HG02588 (cell line): ENCODE results near the gene CATSPERZ.
"Not testable (repeated sequence)": the region's sequence is repeated elsewhere in the genome, so short reads cannot be mapped to it uniquely, and the experiment has no call there.

Experiments used
- ATAC-seq: cut with Tn5 transposase; IDR thresholded peaks from one replicate; pipeline ENCODE4 v1.9.1; 2021; ENCODE audit warnings: mild to moderate bottlenecking, moderate library complexity; ENCODE audit not compliant: unreplicated experiment

CATSPERZ gene

DNA sequence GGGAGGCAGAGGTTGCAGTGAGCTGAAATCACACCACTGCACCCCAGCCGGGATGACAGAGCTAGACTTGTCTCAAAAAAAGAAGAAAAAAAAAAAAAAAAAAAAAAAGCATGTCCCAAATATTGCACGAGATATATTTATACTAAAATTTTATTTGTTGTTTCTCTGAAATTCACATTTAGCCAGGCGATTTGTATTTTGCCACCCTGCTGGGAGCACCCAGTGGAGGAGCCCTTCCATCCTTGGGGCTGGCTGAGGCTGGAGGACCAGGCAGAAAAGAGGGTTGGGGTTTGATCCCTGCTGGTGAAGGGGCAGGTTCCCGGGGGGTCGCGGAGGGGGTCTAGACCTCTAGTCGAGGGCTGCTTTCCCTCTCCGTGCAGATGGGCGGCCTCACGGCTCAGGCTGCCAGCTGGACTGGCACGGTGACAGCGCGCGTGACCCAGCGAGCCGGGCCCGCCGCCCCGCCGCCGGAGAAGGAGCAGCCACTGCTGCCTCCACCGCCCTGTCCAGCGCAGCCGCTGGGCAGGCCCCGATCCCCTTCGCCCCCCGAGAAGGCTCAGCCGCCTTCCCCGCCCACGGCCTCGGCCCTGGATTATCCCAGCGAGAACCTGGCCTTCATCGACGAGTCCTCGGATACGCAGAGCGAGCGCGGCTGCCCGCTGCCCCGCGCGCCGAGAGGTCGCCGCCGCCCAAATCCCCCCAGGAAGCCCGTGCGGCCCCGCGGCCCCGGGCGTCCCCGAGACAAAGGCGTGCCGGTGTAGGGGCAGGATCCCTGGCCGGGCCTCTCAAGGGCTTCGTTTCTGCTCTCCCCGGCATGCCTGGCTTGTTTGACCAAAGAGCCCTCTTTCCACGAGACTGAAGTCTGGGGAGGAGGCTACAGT, 952 bp upstream of the CATSPERZ start:
- ATAC-seq: no peak

DNA sequence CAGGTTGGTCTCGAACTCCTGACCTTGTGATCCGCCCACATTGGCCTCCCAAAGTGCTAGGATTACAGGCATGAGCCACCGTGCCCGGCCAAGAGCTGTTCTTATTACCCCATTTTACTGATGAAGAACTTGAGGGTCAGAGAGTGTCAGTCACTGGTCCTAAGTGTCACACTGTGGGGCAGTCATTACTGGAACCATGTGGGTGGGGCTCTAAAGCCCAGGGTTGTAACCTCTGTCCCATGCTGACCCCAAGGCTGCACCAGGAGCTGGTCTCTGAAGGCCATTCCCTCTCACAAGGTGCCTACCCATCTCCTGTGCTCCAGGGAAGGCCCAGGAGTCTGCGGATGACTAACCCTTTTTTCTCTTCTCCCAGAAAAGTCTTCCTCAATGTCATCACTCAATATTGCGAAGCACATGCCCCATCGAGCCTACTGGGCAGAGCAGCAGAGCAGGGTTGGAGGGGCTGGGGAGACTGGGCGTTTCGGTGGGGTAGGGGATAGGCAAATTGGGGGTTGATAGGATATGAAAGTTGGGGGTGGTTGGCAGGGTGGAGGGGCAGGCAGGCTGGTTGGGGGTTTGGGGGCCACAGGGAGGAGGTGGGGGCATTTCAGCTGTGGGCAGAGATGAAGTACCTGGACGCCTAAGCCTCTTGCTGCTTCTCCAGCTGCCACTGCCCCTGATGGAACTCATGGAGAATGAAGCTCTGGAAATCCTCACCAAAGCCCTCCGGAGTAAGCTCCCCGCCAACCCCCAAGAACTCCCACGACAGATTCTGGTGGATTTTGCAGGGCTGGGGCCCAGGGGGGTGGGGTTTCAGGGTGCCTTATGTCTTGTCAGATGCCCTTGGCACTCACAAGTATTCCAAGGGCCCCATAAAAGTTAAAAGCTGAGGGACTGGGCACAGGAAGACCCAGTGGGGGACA, 3.2 kb downstream of the CATSPERZ start:
- ATAC-seq: no peak

DNA sequence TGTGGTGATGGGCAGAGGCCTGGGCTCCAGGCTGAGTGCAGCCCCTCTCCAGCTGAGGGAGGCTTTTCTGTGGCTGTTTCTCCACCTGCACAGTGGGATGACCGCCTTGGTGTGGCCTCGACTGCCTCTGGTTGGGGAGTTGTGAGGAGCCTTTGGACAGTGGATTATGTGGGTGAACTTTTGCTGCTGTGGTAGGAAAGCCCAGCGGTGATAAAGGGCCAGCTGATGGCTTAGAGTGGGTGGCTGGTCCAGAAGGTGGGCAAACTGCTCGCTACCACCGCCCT, 3.8 kb downstream of the CATSPERZ start:
- no peak for ATAC-seq

DNA sequence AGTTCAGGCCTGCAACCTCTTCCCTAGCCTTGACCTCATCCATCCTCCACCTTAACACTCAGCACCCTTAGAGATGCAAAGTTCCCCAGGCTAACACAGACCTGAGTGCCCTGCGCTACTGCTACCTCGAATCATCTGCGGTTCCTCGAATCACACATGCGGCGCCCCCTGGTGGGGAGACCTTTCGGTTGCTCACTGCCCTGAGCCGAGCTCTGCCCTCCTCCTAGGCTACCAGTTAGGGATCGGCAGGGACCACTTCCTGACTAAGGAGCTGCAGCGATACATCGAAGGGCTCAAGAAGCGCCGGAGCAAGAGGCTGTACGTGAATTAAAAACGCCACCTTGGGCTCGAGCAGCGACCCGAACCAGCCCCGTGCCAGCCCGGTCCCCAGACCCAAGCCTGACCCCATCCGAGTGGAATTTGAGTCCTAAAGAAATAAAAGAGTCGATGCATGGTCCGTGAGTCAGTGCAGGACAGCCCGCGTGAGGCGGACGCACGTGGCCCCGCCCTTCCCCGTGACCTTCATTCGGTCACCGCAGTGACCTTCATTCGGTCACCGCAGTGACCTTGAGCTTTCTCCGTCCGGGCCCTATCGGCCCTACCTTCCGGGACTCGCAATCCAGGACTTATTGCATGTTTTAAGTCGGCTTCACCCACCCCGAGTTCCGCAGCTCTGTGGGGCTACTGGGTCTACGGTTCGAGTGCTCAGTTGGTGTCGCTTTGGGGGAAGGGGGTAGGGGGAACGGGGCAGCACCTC, 4.3 kb downstream of the CATSPERZ start:
- peak; percentile 30 for ATAC-seq

DNA sequence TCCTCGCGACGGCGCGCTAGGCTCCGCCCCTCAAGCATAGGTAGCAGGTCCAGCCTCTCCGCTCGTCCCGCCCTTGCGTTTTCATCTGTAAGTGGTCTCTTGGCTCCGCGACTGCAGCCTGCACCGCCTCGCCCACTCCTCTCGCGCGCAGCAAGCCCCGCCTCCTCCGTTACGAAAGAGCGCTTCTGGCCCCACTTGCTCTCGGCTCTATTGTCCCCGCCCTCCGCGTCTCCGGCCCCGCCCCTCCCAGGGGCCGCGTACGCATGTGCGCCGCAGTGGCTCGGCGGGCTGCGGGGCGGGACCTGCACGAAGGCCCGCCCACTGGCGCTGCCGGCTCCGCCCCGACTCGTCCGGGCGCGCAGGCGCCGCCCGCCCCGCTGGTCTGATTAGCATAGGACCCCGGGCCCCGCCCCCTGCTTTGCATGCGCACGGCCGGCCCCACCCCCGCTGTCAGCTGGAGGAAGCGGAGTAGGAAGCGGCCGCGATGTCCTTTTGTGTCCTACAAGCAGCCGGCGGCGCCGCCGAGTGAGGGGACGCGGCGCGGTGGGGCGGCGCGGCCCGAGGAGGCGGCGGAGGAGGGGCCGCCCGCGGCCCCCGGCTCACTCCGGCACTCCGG, 5.0 kb downstream of the CATSPERZ start, which contains the start of gene ESRRA:
Gene ESRRA (plus strand): TSS at position 450 of the 616 bp plus-strand sequence. CDS start 1,656 bp downstream, outside the sequence.
- ATAC-seq: peak; percentile 59

DNA sequence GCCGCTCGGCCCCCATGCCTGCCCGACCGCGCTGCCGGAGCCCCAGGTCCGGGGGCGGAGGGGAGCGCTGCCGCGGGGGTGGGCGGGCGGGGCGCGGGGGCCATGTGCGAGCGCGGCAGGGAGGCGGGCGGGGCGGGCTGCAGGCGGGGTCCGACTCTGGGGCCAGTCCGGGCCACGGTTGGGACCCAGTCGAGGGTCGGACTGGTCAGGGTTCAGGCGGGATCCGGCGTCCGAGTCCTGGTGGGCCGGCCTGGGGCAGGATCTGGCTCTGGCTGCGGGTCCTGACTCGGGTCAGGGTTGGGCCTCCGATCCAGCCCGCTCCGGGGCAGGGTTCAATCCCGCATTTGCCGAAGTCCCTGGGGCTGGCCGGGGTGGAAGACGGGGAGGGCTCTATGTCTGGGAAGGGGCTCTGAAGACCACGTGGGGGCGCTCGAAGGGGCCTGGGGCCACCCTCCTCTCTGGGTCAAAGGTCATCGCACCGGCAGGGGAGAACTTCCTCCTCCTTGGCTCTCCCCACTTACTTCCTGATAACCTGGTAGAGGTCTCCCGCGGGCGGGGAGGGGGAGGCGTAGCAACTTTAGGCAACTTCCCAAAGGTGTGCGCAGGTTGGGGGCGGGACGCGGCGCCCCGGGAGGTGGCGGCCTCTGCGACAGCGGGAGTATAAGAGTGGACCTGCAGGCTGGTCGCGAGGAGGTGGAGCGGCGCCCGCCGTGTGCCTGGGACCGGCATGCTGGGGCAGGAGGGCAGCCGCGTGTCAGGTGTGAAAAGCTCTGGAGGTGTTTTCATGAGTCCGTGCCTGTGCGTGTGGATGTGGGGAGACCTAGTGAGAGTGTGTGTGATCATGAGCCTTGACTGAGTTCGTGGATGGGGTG, 5.8 kb downstream of the CATSPERZ start:
- peak; percentile 30 for ATAC-seq

DNA sequence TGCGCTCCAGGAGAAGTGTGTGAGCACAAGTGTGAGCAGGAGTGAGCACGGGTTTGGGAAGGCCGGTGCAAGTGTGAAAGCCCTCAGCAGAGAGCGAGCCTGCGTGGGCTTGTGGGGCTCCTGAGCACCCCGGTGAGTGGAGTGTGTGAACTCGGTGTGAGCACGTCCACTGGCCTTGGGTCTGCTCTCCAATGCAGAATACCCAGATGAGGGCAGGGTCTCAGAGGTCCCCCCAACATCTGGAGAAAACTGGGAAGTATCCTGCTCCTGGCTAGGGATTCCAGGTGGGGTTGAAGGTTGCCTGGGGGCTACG, 6.4 kb downstream of the CATSPERZ start:
- ATAC-seq: no peak

DNA sequence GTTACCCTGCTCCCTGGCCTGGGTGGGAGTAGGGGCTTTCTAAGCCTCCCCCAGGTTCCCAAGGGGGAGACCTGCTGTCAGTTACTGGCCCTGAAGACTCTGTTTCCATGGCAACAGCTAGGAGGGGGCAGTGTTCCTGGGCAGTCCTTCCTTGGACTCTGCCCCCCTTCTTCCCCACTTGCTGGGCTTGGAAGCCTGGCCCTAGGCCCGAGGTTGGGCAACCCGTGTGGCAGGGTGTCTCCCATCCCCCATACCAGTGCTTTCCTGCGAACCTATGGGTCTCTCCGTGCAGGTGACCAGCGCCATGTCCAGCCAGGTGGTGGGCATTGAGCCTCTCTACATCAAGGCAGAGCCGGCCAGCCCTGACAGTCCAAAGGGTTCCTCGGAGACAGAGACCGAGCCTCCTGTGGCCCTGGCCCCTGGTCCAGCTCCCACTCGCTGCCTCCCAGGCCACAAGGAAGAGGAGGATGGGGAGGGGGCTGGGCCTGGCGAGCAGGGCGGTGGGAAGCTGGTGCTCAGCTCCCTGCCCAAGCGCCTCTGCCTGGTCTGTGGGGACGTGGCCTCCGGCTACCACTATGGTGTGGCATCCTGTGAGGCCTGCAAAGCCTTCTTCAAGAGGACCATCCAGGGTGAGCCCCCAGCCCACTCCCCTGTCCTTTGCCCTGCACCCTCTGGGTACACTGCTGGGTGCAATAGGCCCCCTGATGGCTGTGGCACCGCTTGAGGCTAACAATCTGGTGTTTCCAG, 6.9 kb downstream of the CATSPERZ start:
- ATAC-seq: no peak

DNA sequence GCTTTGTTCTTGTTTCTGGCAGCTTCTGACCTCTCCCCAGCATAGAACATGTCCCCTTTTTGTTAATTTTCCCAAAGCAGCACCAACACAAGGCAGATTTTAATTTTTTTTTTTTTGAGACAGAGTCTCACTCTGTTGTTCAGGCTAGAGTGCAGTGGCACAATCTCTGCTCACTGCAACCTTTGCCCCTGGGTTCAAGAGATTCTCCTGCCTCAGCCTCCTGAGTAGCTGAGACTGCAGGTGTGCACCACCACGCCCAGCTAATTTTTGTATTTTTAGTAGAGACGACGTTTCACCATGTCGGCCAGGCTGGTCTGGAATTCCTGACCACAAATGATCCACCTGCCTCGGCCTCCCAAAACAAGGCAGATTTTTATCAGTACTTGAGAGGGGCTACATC, 7.6 kb downstream of the CATSPERZ start:
- ATAC-seq: not testable (repeated sequence)

DNA sequence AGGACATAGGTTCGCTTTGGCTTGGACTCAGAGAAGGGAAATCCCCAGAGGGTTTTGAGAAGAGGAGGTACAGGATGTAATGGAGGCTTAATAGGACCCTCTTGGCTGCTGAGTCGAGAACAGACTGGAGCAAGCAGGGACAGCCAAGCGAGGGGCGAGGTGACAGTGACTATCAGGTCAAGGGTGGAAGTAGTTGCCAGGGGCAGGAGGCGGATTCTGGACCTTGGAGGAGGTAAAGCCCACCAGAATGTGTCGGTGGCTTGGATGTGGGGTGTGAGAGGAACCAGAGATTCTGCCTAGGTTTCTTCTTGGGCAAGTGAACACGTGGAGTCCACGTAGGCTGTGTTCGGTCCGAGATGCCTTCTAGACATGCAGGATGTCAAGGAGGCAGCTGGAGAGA, 12.8 kb downstream of the CATSPERZ start:
- ATAC-seq: no peak

DNA sequence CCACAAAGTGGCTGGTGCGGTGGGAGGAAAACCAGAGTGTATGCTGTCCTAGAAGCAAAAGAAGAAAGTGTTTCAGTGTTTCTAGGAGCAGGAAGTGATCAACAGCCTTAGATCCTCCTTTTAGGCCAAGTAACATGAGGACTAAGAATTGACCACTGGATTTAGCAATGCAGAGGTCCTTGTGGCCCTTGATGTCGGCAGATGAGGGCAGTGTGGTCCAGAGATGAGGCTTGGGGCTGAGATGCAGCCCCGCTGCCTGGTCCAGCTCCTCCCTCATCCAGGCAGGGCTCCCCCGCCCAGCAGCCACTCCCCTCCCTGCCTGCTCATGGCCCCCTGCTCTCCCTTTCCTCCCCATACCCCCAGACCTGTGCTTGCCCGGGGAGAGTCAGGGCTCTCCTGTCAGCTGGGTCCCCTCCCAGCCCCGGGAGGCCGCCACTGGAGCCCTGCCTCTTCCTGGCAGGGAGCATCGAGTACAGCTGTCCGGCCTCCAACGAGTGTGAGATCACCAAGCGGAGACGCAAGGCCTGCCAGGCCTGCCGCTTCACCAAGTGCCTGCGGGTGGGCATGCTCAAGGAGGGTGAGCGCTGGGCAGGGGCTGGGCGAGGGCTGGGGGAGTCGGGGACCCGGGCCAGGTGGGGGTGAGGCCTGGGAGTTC, 13.5 kb downstream of the CATSPERZ start:
- no peak for ATAC-seq

DNA sequence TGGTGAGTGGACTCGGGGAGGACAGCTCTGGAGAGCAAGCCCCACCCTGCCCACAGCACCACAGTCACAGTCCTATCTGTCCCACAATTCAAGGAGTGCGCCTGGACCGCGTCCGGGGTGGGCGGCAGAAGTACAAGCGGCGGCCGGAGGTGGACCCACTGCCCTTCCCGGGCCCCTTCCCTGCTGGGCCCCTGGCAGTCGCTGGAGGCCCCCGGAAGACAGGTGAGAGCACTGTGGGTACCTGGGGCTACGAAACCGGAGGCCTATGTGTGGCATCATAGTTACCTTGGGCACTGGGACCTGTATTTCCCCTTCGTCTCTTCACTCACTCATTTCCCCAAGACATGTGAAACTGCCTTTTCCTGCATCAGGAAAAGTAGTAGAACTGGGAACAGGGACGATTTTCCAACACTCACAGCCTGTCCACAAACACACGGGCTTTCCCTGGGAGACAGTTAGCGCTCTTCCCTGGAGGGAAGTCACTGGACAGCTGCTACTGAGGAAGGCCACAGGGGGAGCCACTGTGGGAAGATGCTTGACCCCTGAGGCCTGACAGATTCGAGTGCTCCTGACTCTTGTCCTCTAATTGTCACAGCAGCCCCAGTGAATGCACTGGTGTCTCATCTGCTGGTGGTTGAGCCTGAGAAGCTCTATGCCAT, 14.1 kb downstream of the CATSPERZ start:
- ATAC-seq: no peak

DNA sequence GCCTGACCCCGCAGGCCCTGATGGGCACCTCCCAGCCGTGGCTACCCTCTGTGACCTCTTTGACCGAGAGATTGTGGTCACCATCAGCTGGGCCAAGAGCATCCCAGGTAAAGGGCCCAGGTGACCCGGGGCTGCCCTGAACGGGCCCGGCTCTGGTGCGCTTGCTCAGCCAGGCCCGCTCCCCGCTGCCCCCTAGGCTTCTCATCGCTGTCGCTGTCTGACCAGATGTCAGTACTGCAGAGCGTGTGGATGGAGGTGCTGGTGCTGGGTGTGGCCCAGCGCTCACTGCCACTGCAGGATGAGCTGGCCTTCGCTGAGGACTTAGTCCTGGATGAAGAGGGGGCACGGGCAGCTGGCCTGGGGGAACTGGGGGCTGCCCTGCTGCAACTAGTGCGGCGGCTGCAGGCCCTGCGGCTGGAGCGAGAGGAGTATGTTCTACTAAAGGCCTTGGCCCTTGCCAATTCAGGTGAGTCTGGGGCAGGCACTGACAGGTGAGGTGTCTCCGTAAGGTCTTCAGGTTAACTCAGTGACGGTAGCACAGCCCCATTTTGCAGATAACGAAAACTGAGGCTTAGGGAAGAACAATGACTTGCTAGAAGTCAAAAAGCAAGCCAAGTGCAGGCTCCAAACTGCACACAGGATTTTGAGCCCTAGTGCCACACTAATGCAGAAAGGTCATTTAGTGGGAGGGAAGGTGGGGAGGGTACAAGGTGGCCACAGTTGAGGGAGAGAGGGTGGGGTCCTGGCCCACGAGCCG, 14.8 kb downstream of the CATSPERZ start:
- no peak for ATAC-seq

DNA sequence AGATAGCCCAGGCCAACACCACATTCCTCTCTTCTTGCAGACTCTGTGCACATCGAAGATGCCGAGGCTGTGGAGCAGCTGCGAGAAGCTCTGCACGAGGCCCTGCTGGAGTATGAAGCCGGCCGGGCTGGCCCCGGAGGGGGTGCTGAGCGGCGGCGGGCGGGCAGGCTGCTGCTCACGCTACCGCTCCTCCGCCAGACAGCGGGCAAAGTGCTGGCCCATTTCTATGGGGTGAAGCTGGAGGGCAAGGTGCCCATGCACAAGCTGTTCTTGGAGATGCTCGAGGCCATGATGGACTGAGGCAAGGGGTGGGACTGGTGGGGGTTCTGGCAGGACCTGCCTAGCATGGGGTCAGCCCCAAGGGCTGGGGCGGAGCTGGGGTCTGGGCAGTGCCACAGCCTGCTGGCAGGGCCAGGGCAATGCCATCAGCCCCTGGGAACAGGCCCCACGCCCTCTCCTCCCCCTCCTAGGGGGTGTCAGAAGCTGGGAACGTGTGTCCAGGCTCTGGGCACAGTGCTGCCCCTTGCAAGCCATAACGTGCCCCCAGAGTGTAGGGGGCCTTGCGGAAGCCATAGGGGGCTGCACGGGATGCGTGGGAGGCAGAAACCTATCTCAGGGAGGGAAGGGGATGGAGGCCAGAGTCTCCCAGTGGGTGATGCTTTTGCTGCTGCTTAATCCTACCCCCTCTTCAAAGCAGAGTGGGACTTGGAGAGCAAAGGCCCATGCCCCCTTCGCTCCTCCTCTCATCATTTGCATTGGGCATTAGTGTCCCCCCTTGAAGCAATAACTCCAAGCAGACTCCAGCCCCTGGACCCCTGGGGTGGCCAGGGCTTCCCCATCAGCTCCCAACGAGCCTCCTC, 15.7 kb downstream of the CATSPERZ start:
- not testable (repeated sequence) for ATAC-seq

DNA sequence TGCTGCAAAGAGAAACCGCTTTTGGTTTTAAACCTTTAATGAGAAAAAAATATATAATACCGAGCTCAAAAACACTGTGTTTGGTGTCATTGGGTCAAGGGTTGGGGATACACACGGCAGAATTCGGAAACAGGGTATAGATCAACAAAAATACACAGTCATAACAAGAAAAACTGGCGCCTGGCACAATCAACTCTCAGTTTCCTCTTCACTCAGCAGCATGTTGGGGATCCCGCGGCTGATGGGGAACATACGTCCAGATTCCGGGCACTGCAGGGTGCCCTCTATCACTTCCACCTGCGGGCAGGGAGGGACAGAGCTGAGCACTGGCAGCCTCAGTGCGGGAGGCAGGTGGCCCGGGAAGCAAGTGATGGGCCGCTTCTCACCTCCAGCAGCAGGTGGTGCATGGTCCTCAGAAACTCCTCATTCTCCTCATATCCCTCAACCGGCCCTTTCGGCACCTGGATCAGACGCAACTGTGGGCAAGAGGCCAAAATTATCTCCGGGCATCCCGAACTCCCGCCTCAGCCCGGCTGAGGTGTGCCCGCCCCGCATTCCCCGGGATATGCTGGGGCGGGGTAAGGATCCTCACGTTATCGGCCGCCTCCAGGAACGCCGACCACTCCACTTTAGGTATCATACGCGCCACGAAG, 16.6 kb downstream of the CATSPERZ start:
- peak; percentile 1 for ATAC-seq
